Measurements from ENCODE around the gene ANAPC10.

Gene ANAPC10

GRCh38 chr4:145071560-145071959 is 26.4 kb downstream of the ANAPC10 start:
- 0 out of 2 replicates have a peak, but pooled peaks cover 3% of the 10 kb centered on the region for H4K20me1 ChIP-seq (ENCODE audit: insufficient read depth, low read length)
- no peaks in the 10 kb centered on the region for H3K4me1 ChIP-seq (ENCODE audit: insufficient read depth, low read length, severe bottlenecking)
- no peaks in the 10 kb centered on the region for H3K9me2 ChIP-seq (ENCODE audit: low read depth, low read length)
- H3K27me3 ChIP-seq (ENCODE audit: insufficient read depth, low read length) = no peaks in the 10 kb centered on the region
- no peaks in the 10 kb centered on the region for H3F3A ChIP-seq (ENCODE audit: insufficient read depth, low read length)
- no peak overlapping the region for H3K27ac ChIP-seq (ENCODE audit: low read depth, low read length, poor library complexity, severe bottlenecking)
- H3K4me2 ChIP-seq (ENCODE audit: low read length) = no peak overlapping the region
- H3K36me3 ChIP-seq (ENCODE audit: insufficient read depth, low read length) = peaks cover 23% of the 10 kb centered on the region
- no peak overlapping the region for H3K4me3 ChIP-seq (ENCODE audit: low read depth, low read length, poor library complexity, severe bottlenecking)
- no peak overlapping the region for H2AFZ ChIP-seq (ENCODE audit: low read length)
- no peaks in the 10 kb centered on the region for H3K79me2 ChIP-seq (ENCODE audit: insufficient read depth, low read length)
- TF ChIP-seq, protein P1, sequence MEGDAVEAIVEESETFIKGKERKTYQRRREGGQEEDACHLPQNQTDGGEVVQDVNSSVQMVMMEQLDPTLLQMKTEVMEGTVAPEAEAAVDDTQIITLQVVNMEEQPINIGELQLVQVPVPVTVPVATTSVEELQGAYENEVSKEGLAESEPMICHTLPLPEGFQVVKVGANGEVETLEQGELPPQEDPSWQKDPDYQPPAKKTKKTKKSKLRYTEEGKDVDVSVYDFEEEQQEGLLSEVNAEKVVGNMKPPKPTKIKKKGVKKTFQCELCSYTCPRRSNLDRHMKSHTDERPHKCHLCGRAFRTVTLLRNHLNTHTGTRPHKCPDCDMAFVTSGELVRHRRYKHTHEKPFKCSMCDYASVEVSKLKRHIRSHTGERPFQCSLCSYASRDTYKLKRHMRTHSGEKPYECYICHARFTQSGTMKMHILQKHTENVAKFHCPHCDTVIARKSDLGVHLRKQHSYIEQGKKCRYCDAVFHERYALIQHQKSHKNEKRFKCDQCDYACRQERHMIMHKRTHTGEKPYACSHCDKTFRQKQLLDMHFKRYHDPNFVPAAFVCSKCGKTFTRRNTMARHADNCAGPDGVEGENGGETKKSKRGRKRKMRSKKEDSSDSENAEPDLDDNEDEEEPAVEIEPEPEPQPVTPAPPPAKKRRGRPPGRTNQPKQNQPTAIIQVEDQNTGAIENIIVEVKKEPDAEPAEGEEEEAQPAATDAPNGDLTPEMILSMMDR (IDR thresholded peaks at IDR 0.05; ENCODE audit: low read length) = no peak
- TF ChIP-seq EZH2 (IDR thresholded peaks at IDR 0.05; ENCODE audit: borderline replicate concordance, low read length) = no peak
- H3K9ac ChIP-seq (ENCODE audit: low read length) = no peak overlapping the region
- H3K9me3 ChIP-seq (ENCODE audit: low read length) = no peaks in the 10 kb centered on the region

DNA sequence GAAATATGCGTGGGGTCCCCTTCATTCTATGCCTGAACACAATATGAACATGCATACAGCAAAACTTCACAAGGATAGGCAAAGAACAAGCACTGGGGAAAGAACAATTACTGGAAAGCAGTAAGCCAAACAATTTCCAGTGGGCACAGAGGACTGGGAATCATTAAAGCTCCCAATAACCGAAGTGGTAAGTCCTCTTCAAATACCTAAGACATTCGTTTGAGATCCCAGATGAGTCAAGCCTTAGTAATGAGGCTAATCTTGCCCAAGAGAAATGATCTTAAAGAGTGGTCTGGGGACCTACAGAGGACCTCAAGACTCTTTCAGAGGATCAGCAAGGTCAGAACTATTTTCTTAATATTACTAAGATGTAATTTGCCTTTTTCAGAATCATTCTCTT is 28.6 kb downstream of the ANAPC10 start:
- H3K9me3 ChIP-seq (ENCODE audit: low read length) = no peaks in the 10 kb centered on the region
- H3K4me2 ChIP-seq (ENCODE audit: low read length) = no peak overlapping the region

DNA sequence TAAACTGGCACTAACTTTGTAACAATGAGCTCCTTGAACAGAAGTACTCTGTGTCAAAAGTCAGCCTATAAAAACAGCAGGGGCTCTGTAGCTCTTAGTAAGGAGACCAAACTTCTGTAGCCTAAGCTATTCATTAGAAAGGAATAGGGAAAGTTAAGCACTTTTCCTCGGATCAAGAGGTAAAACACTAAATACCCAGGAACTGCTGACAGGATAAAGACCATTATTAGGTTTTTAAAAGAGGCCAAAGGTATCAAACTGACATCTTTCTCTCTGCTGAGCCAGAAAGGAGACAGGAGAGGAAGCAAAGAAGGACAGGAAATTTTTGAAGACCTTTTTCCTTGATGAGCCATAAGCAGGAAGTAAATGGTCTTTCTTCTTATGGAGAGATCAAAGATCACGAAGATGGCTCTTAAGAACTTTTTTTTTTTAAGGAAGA is 31.9 kb downstream of the ANAPC10 start:
- no peaks in the 10 kb centered on the region for H3K9me3 ChIP-seq (ENCODE audit: low read length)
- H3K27me3 ChIP-seq (ENCODE audit: insufficient read depth, low read length) = no peaks in the 10 kb centered on the region
- no peak overlapping the region for H2AFZ ChIP-seq (ENCODE audit: low read length)
- no peak for TF ChIP-seq EZH2 (IDR thresholded peaks at IDR 0.05; ENCODE audit: borderline replicate concordance, low read length)
- TF ChIP-seq, protein P1 (IDR thresholded peaks at IDR 0.05; ENCODE audit: low read length) = no peak
- peaks cover 24% of the 10 kb centered on the region for H3K36me3 ChIP-seq (ENCODE audit: insufficient read depth, low read length)
- no peaks in the 10 kb centered on the region for H3K4me1 ChIP-seq (ENCODE audit: insufficient read depth, low read length, severe bottlenecking)
- no peak overlapping the region for H3K9ac ChIP-seq (ENCODE audit: low read length)
- no peaks in the 10 kb centered on the region for H3K9me2 ChIP-seq (ENCODE audit: low read depth, low read length)
- H3K27ac ChIP-seq (ENCODE audit: low read depth, low read length, poor library complexity, severe bottlenecking) = no peak overlapping the region
- no peak overlapping the region for H3K4me3 ChIP-seq (ENCODE audit: low read depth, low read length, poor library complexity, severe bottlenecking)
- H3K79me2 ChIP-seq (ENCODE audit: insufficient read depth, low read length) = no peaks in the 10 kb centered on the region; the same call in 1 of the 2 replicates
- no peaks in the 10 kb centered on the region for H3F3A ChIP-seq (ENCODE audit: insufficient read depth, low read length)
- H4K20me1 ChIP-seq (ENCODE audit: insufficient read depth, low read length) = 0 out of 2 replicates have a peak, but pooled peaks cover 3% of the 10 kb centered on the region
- H3K4me2 ChIP-seq (ENCODE audit: low read length) = no peak overlapping the region

More for the DNA sequence above, 28.6 kb downstream of the ANAPC10 start:
- Histone ChIP-seq H3K27ac (ENCODE audit: low read depth, low read length, poor library complexity, severe bottlenecking) (no peak overlapping the region), H3K9ac (ENCODE audit: low read length) (no peak overlapping the region), H3K27me3 (ENCODE audit: insufficient read depth, low read length) (no peaks in the 10 kb centered on the region), H4K20me1 (ENCODE audit: insufficient read depth, low read length) (0 out of 2 replicates have a peak, but pooled peaks cover 3% of the 10 kb centered on the region), H2AFZ (ENCODE audit: low read length) (no peak overlapping the region), H3F3A (ENCODE audit: insufficient read depth, low read length) (no peaks in the 10 kb centered on the region), H3K4me3 (ENCODE audit: low read depth, low read length, poor library complexity, severe bottlenecking) (no peak overlapping the region), H3K79me2 (ENCODE audit: insufficient read depth, low read length) (no peaks in the 10 kb centered on the region), H3K9me2 (ENCODE audit: low read depth, low read length) (no peaks in the 10 kb centered on the region), H3K36me3 (ENCODE audit: insufficient read depth, low read length) (peaks cover 10% of the 10 kb centered on the region), H3K4me1 (ENCODE audit: insufficient read depth, low read length, severe bottlenecking) (no peaks in the 10 kb centered on the region)
- TF ChIP-seq, protein P1 (IDR thresholded peaks at IDR 0.05; ENCODE audit: low read length) = no peak
- no peak for TF ChIP-seq EZH2 (IDR thresholded peaks at IDR 0.05; ENCODE audit: borderline replicate concordance, low read length)
